GM06990 (cell line): ENCODE data around the gene KDELR1.
"Not testable (repeated sequence)": the region's sequence is repeated elsewhere in the genome, so short reads cannot be mapped to it uniquely, and the experiment has no call there.

ENCODE experiments used
- DNase-seq: peaks from one replicate; pipeline ENCODE4 v3.0.0-alpha.2; 2011; ENCODE audit not compliant: insufficient read length; ENCODE audit errors: extremely low read depth
- H3K27me3 ChIP-seq: replicated peaks from 2 replicates; pipeline ENCODE4 v1.6.0; 2011; ENCODE audit warnings: low read length; ENCODE audit not compliant: control insufficient read depth, insufficient read depth
- H3K36me3 ChIP-seq: 2 replicates; pipeline ENCODE4 v1.5.1; 2011; ENCODE audit warnings: low read length; ENCODE audit not compliant: control insufficient read depth, insufficient read depth
- H3K4me3 ChIP-seq: replicated peaks from 2 replicates; pipeline ENCODE4 v1.5.1; 2011; ENCODE audit warnings: low read depth, mild to moderate bottlenecking, control low read depth, low read length
- CTCF ChIP-seq: IDR thresholded peaks from 2 replicates; pipeline ENCODE4 v1.5.1; 2011; ENCODE audit warnings: low read length, control low read depth, mild to moderate bottlenecking, inconsistent platforms; ENCODE audit not compliant: insufficient read depth, poor library complexity, severe bottlenecking

KDELR1 gene

DNA sequence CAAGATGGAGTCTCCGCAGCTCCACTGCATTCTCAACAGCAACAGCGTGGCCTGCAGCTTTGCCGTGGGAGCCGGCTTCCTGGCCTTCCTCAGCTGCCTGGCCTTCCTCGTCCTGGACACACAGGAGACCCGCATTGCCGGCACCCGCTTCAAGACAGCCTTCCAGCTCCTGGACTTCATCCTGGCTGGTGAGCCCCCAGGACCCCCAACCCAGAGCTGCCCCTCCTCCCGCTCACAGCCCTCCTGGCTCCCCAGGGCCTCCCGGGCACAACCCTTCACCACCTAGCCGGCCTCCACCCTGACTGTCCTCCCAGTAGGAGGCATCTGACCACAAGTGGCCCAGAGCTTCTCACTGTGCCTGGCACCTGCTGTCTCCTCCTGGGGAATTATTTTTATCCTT, 17.8 kb downstream of the KDELR1 start:
- TF ChIP-seq CTCF: no peak
- Histone ChIP-seq H3K36me3 (no peaks in the 10 kb centered on the region), H3K4me3 (no peak overlapping the region), H3K27me3 (no peaks in the 10 kb centered on the region; the same call in 1 of the 2 replicates)
- no peak for DNase-seq

DNA sequence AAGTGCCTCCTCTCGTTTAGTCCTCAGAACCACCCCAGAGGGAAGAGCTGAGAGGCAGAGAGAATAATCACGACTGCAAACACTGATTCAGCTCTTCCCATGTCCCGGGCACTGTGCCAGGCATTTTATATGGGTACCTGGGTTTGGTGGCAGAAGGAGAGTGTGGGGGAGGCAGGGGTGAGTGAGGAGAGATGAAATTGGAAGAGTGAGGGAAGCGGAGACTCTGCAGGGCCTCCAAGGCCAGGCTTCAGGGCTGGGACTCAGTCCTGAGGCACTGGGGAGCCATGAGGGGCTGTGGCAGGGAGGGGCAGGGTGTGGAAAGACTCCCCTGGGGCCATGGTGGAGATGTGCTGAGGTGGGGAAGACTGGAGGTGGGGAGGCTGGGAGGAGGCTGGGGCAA, 18.4 kb downstream of the KDELR1 start:
- Histone ChIP-seq H3K27me3 (no peaks in the 10 kb centered on the region; the same call in 1 of the 2 replicates), H3K36me3 (no peaks in the 10 kb centered on the region), H3K4me3 (no peak overlapping the region)
- TF ChIP-seq CTCF: no peak
- no peak for DNase-seq

DNA sequence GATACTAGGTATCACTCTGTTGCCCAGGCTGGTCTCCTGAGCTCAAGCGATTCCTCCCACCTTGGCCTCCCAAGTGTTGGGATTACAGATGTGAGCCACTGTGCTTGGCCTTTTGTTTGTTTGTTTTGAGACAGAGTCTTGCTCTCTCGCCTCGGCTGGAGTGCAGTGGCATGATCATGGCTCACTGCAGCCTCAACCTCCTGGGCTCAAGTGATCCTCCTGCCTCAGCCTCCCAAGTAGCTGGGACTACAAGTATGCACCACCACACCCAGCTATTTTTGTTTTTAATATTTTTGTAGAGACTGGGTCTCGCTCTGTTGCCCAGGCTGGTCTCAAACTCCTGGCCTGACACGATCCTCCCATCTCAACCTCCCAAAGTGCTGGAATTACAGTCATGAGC, 19.6 kb downstream of the KDELR1 start:
- H3K36me3 ChIP-seq, DNase-seq, H3K27me3 ChIP-seq: not testable (repeated sequence)

GRCh38 chr19:48371367-48371766, 20.0 kb downstream of the KDELR1 start:
- no peak overlapping the region for H3K4me3 ChIP-seq
- TF ChIP-seq CTCF: no peak
- no peaks in the 10 kb centered on the region for H3K36me3 ChIP-seq
- no peaks in the 10 kb centered on the region; the same call in 1 of the 2 replicates for H3K27me3 ChIP-seq
- DNase-seq: no peak

More for the DNA sequence above, 19.6 kb downstream of the KDELR1 start:
- H3K4me3 ChIP-seq: not testable (repeated sequence)

DNA sequence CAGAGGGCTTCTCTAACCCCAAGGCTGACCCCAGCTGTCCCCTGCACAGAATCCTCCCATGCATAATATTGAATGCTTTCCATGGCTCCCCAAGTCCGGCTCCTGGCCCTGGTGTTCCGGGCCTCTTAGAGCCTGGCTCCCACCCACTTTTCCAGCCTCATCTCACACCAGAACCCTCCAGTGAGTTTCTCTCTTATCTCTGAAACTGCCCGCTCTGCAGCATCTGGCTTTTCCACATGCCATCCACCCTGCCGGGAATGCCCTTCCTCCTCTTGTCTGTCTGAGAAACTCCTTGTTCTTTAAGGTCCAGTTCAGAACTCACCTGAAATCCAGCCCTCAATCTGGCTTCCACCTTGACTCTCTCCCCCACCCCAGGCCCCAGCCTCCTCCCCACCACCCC, 20.4 kb downstream of the KDELR1 start:
- H3K27me3 ChIP-seq: no peaks in the 10 kb centered on the region; the same call in 1 of the 2 replicates
- no peaks in the 10 kb centered on the region for H3K36me3 ChIP-seq
- TF ChIP-seq CTCF: no peak
- no peak for DNase-seq
- no peak overlapping the region for H3K4me3 ChIP-seq

DNA sequence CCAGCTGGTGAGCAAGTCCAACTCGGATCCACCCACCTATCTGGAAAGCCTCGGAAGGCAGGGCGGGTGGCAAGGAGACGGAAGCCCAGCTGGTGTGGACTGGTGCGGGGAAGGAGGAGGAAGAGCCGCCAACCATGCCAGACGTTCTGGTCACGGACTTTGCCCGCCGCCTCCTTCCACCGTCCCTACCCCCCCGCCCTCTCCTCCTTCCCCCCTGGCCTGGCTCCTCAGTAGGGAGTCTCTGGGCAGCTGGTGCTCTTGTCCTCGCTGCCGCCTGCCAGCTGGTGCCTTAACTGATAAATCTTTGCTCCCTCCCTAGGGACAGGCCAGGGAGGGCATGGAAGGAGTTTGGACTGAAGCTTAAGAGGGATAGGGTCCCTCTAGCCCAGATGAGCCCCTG, 22.4 kb downstream of the KDELR1 start:
- no peak for DNase-seq

More for the DNA sequence above, 22.4 kb downstream of the KDELR1 start:
- Histone ChIP-seq H3K4me3 (no peak overlapping the region), H3K36me3 (no peaks in the 10 kb centered on the region), H3K27me3 (no peaks in the 10 kb centered on the region)
- TF ChIP-seq CTCF: no peak
